ENCODE results near the gene SCAMP2. TPM values are rescaled to one million over a fixed set of nuclear protein-coding genes. Genes with fewer than 3 reads are reported as not detected.

SCAMP2 gene
- total RNA-seq, 1 experiment from 2014 or later = 121 TPM

DNA sequence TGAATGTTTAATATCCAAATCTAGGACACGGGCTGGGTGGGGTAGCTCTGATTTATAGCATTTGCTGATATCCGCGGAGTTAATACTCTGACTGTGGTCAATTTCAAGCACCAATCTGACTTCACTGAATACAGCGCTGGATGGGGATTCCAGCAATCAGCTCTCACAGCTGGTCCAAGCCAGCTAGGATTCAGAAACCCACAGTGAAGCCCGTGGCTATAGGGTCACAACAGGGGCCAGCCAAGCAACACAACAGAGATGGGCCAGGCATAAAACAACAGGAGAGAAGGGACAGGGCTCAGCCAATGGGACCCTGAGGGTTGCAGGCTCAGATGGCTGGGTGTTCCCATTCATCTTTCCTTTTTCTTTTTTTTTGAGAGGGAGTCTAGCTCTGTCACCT is 65.9 kb downstream of the SCAMP2 start:
- in situ Hi-C loops (cut with HindIII; ENCODE audit: low pct_unique_long_range_greater_than_20kb, low sequenced_read_pairs) = no loop called here
- ATAC-seq (no peak), DNase-seq (ENCODE audit: low read depth, low spot score) (no peak)
- POLR2A ChIA-PET = no interaction called here
- Histone ChIP-seq H3K4me1 (ENCODE audit: control insufficient read depth, insufficient read depth, low read length) (no peaks in the 10 kb centered on the region), H3K27ac (ENCODE audit: low read length) (no peak overlapping the region), H3K36me3 (ENCODE audit: control insufficient read depth, insufficient read depth, low read length) (peaks cover 2% of the 10 kb centered on the region; the same call in 1 of the 2 replicates), H3K27me3 (ENCODE audit: control insufficient read depth, insufficient read depth, low read length) (no peaks in the 10 kb centered on the region), H3K4me3 (ENCODE audit: low read depth in 2 of 2, low read length in 2 of 2) (no peak overlapping the region), H3K9me3 (ENCODE audit: control insufficient read depth, insufficient read depth, low read depth, low read length) (no peaks in the 10 kb centered on the region)
- TF ChIP-seq, protein P1, sequence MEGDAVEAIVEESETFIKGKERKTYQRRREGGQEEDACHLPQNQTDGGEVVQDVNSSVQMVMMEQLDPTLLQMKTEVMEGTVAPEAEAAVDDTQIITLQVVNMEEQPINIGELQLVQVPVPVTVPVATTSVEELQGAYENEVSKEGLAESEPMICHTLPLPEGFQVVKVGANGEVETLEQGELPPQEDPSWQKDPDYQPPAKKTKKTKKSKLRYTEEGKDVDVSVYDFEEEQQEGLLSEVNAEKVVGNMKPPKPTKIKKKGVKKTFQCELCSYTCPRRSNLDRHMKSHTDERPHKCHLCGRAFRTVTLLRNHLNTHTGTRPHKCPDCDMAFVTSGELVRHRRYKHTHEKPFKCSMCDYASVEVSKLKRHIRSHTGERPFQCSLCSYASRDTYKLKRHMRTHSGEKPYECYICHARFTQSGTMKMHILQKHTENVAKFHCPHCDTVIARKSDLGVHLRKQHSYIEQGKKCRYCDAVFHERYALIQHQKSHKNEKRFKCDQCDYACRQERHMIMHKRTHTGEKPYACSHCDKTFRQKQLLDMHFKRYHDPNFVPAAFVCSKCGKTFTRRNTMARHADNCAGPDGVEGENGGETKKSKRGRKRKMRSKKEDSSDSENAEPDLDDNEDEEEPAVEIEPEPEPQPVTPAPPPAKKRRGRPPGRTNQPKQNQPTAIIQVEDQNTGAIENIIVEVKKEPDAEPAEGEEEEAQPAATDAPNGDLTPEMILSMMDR (IDR thresholded peaks at IDR 0.05) = no peak
- TF ChIP-seq POLR2AphosphoS5 (IDR thresholded peaks at IDR 0.05; ENCODE audit: low read depth, low read length) (no peak), TCF7L2 (IDR thresholded peaks at IDR 0.05; ENCODE audit: low read depth, low read length) (no peak), SIN3A (IDR thresholded peaks at IDR 0.05; ENCODE audit: borderline replicate concordance, insufficient read depth, low read depth, low read length) (no peak)
- TF ChIP-seq, protein P2, sequence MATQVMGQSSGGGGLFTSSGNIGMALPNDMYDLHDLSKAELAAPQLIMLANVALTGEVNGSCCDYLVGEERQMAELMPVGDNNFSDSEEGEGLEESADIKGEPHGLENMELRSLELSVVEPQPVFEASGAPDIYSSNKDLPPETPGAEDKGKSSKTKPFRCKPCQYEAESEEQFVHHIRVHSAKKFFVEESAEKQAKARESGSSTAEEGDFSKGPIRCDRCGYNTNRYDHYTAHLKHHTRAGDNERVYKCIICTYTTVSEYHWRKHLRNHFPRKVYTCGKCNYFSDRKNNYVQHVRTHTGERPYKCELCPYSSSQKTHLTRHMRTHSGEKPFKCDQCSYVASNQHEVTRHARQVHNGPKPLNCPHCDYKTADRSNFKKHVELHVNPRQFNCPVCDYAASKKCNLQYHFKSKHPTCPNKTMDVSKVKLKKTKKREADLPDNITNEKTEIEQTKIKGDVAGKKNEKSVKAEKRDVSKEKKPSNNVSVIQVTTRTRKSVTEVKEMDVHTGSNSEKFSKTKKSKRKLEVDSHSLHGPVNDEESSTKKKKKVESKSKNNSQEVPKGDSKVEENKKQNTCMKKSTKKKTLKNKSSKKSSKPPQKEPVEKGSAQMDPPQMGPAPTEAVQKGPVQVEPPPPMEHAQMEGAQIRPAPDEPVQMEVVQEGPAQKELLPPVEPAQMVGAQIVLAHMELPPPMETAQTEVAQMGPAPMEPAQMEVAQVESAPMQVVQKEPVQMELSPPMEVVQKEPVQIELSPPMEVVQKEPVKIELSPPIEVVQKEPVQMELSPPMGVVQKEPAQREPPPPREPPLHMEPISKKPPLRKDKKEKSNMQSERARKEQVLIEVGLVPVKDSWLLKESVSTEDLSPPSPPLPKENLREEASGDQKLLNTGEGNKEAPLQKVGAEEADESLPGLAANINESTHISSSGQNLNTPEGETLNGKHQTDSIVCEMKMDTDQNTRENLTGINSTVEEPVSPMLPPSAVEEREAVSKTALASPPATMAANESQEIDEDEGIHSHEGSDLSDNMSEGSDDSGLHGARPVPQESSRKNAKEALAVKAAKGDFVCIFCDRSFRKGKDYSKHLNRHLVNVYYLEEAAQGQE (IDR thresholded peaks at IDR 0.05; ENCODE audit: insufficient read depth in 1 of 2, low read depth in 2 of 2, low read length in 1 of 2) = no peak
- intact Hi-C loops (cut with micrococcal nuclease; ENCODE audit: unreplicated experiment) = no loop called here
- BruUV-seq (replicated peaks) = no TSS peak
- CTCF ChIA-PET = interaction anchor here (0.6 kb wide), 2 partner anchors 36 to 175 kb away, joined by 3 to 9 read pairs; no protein-coding TSS in a partner anchor

DNA sequence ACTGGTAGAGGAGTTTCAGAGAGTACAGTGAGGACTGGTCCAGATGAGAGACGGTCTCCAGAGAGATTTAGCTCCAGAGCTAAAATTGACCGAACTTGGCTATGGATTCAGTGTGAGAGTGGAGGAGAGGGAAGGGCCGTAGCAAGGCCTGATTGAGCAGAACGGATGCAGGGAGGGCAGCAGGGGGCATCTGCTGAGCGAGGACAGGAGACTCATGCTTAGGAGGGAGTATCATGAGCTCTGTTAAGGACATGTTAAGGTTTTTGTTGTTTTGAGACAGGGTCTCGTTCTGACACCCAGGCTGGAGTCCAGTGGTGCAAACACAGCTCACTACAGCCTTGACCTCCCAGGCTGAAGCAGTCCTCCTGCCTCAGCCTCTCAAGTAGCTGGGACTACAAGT is 68.2 kb downstream of the SCAMP2 start:
- ChIA-PET CTCF (interaction anchor here (0.5 to 0.7 kb wide), 2 partner anchors 32 to 97 kb away, joined by 3 to 4 read pairs; no protein-coding TSS in a partner anchor), POLR2A (interaction anchor here (0.5 to 0.6 kb wide), 2 partner anchors 73 to 106 kb away, joined by 4 to 5 read pairs; no protein-coding TSS in a partner anchor)
- no peaks in the 10 kb centered on the region for H3K27me3 ChIP-seq (ENCODE audit: control insufficient read depth, insufficient read depth, low read length)
- no TSS peak for BruUV-seq (replicated peaks)
- H3K9me3 ChIP-seq (ENCODE audit: control insufficient read depth, insufficient read depth, low read depth, low read length) = no peaks in the 10 kb centered on the region
- no peak for TF ChIP-seq SIN3A (IDR thresholded peaks at IDR 0.05; ENCODE audit: borderline replicate concordance, insufficient read depth, low read depth, low read length)
- TF ChIP-seq, protein P1 (IDR thresholded peaks at IDR 0.05) = no peak
- TF ChIP-seq TCF7L2 (IDR thresholded peaks at IDR 0.05; ENCODE audit: low read depth, low read length) = no peak
- TF ChIP-seq POLR2AphosphoS5 (IDR thresholded peaks at IDR 0.05; ENCODE audit: low read depth, low read length) = no peak
- TF ChIP-seq, protein P2 (IDR thresholded peaks at IDR 0.05; ENCODE audit: insufficient read depth in 1 of 2, low read depth in 2 of 2, low read length in 1 of 2) = no peak
- H3K36me3 ChIP-seq (ENCODE audit: control insufficient read depth, insufficient read depth, low read length) = peaks cover 2% of the 10 kb centered on the region; the same call in 1 of the 2 replicates
- DNase-seq (ENCODE audit: low read depth, low spot score) (no peak), ATAC-seq (no peak)
- no peak overlapping the region for H3K4me3 ChIP-seq (ENCODE audit: low read depth in 2 of 2, low read length in 2 of 2)
- intact Hi-C loops (cut with micrococcal nuclease; ENCODE audit: unreplicated experiment) (no loop called here), in situ Hi-C loops (cut with HindIII; ENCODE audit: low pct_unique_long_range_greater_than_20kb, low sequenced_read_pairs) (no loop called here)
- no peak overlapping the region for H3K27ac ChIP-seq (ENCODE audit: low read length)
- peaks cover 4% of the 10 kb centered on the region; the same call in 1 of the 2 replicates for H3K4me1 ChIP-seq (ENCODE audit: control insufficient read depth, insufficient read depth, low read length)
